Heart left ventricle (tissue), 16 donors: ENCODE measurements around the gene SIMC1. TPM values are rescaled to one million over a fixed set of nuclear protein-coding genes. Genes with fewer than 3 reads are reported as not detected.

Experiments used
- ATAC-seq, 4 donors: fragments of 200-7000 bp; cut with Tn5 transposase; one replicate each; pipeline ENCODE4 v1.9.1; 2020 to 2022; ENCODE audit warnings: moderate library complexity in 4 of 4, mild to moderate bottlenecking in 3 of 4, moderate number of reproducible peaks in 1 of 4
- DNase-seq, 5 donors: peaks; one replicate each; pipeline ENCODE4 v3.0.0-alpha.2; 2020
- H3K27ac ChIP-seq, 12 donors: fragments of 200-600 bp; sonication (generic) in 4 of 12; one replicate each; pipeline versions ENCODE4 v1.5.0 to v1.8.0; 2016 to 2022; ENCODE audit warnings: mild to moderate bottlenecking in 2 of 12
- H3K27me3 ChIP-seq, 9 donors: fragments of 200-600 bp; sonication (generic) in 2 of 9; one replicate each; pipeline versions ENCODE4 v1.5.1 to v1.8.0; 2016 to 2022; ENCODE audit warnings: mild to moderate bottlenecking in 3 of 9
- H3K36me3 ChIP-seq, 9 donors: fragments of 200-600 bp; sonication (generic) in 2 of 9; one replicate each; pipeline versions ENCODE4 v1.5.0 to v1.8.0; 2018 to 2022; ENCODE audit warnings: mild to moderate bottlenecking in 2 of 9
- H3K4me1 ChIP-seq, 12 donors: fragments of 200-600 bp; sonication (generic) in 4 of 12; one replicate each; pipeline versions ENCODE4 v1.5.0 to v1.8.0; 2016 to 2022; ENCODE audit warnings: mild to moderate bottlenecking in 3 of 12
- H3K4me3 ChIP-seq, 12 donors: fragments of 200-600 bp; sonication (generic) in 4 of 12; one replicate each; pipeline versions ENCODE4 v1.5.0 to v1.8.0; 2017 to 2022; ENCODE audit warnings: mild to moderate bottlenecking in 9 of 12, moderate library complexity in 4 of 12
- H3K9me3 ChIP-seq, 12 donors: fragments of 200-600 bp; sonication (generic) in 4 of 12; one replicate each; pipeline versions ENCODE4 v1.5.0 to v1.8.0; 2016 to 2022; ENCODE audit warnings: mild to moderate bottlenecking in 1 of 12
- CTCF ChIP-seq, 12 donors: fragments of 200-600 bp; sonication (generic) in 4 of 12; IDR thresholded peaks; one replicate each; pipeline versions ENCODE4 v1.5.0 to v1.8.0; 2018 to 2022; ENCODE audit warnings: antibody characterized with exemption in 12 of 12, mild to moderate bottlenecking in 5 of 12
- POLR2A ChIP-seq, 2 donors: fragments of 450-650 bp; IDR thresholded peaks; one replicate each; pipeline ENCODE4 v1.6.1; 2017; ENCODE audit warnings: antibody characterized with exemption in 2 of 2, mild to moderate bottlenecking in 2 of 2, moderate library complexity in 2 of 2
- WGBS, 4 donors: extraction: QIAGEN DNeasy Blood & Tissue Kit in 2 of 4; methylation state at CpG; one replicate each; pipeline versions ENCODE4 v1.1.5 to v1.1.7; 2013 to 2018; 5-methylcytosine and 5-hydroxymethylcytosine counted together
- intact Hi-C, 10 donors: fragments of 100-400 bp; cut with DNase I; formaldehyde crosslinking; loops; one replicate each; pipeline versions ENCODE4 v1.11.1 to v1.14.2; 2022
- polyA plus RNA-seq, 2 donors: library from polyadenylated mRNA; stranded (reverse); fragments of 200-250 nt; gene quantifications; one replicate each; pipeline ENCODE4 v1.2.3, GENCODE V29; 2013
- total RNA-seq, 9 donors: library from RNA; depleted of rRNA in 2 of 9; stranded (reverse); fragments of >200 nt in 2 of 9; fragmentation: NEBNext Ultra II Directional in 3 of 9; extraction: Animal tissue kit (Norgen Biotek cat#: 25700) in 3 of 9; gene quantifications; one replicate each; pipeline versions ENCODE4 v1.1.0 to v1.2.4, GENCODE V29; 2016 to 2023
- donor health status: ischemic (EF 13 %, LVEDD 7.1; RV severe dilation, severe dysfunction).
- donor health status: healthy with polysubstance abuse.
- donor health status: DM: no; HTN: yes; CAD: no.
- donor health status: DM: no; HTN: no; CAD: no.
- donor health status: ischemic (EF 25% LVEDD 6.9; RV normal size, moderate dysfunction).
- donor health status: ischemic (EF 25% LVEDD 5.7; RV mildly dilated, moderate dysfunction).
- donor health status: healthy.
- donor health status: DM: yes; HTN: yes; CAD: no.
- donor health status: ischemic (EF 35%, LVEDD 5.7; RV mildly dilated, moderate dysfunction).
- donor health status: nonischemic (EF 11% LVEDD 7.7; RV severe dilation, severe dysfunction).
- donor health status: DM: yes; HTN: yes; CAD: no.
- donor health status: PGD.
- donor health status: ischemic (EF 29% LVEDD 5.4; RV normal size, mild dysfunction).
- donor health status: nonischemic (EF 23%, LVEDD 6.1; RV moderate dilation, normal function).

SIMC1 gene
- total and polyA plus RNA-seq, 11 donors = 2.2 to 9.0 (median 4.6) TPM

DNA sequence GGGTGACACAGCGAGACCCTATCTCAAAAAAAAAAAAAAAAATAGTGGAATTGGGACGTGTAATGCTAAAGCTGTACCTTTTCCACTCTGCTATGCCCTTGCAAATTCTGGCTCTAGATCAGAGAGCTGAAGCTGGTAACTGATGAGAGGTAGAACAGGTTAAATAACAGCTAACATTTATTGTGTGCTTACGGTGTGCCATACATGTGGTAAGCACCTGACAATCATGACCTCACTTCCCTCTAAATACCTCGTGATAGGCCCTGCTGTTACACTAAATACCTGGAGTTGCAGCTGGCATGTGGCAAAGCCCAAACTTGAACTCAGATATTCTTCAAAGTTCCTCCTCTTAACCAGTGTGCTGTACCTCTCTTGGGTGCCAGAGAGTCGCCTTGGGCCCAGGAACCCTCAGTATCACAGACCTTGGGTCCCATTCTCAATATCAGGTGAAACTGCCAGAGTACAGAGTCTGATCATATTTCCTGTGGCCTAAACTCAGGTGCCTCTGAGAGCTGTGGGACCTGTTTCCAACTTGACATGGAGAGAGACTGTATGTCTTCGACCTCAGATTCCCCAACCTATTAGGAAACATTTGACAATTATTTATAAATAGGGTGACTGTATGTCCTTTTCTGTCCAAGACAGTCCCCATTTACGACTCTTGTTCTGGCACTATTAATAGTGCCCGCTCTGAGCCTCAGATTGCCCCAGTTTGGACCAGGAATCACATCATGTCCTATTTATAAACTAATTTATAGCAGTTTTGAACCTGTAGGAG, 131.9 kb downstream of the SIMC1 start:
- DNase-seq (no peak), ATAC-seq (peak; percentile 17 to 65 (median 36))
- Histone ChIP-seq H3K9me3 (no peaks in the 10 kb centered on the region), H3K27me3 (no peaks in the 10 kb centered on the region), H3K27ac (peak overlapping the region in 11 of 12 donors; percentile 10 to 83 (median 60)), H3K4me1 (peaks cover 0 to 44% (median 25%) of the 10 kb centered on the region in 12 donors), H3K36me3 (peaks cover 0 to 48% (median 23%) of the 10 kb centered on the region in 9 donors), H3K4me3 (no peak overlapping the region)
- TF ChIP-seq POLR2A (IDR thresholded peaks at IDR 0.05) (no peak), CTCF (IDR thresholded peaks at IDR 0.05) (no peak)
- intact Hi-C loops = loop anchor here in 3 of 10 donors (5.0 to 10.0 kb wide), 3 partner anchors 47 to 275 kb away; partner anchors contain the start of genes CLTB (in 1 of the 3), RNF44 (in 1 of the 3) and TSPAN17 (in 1 of the 3)
- WGBS, 4 donors = 61 to 69% (median 66%) methylated on average over 8 of the region's 8 CpGs

DNA sequence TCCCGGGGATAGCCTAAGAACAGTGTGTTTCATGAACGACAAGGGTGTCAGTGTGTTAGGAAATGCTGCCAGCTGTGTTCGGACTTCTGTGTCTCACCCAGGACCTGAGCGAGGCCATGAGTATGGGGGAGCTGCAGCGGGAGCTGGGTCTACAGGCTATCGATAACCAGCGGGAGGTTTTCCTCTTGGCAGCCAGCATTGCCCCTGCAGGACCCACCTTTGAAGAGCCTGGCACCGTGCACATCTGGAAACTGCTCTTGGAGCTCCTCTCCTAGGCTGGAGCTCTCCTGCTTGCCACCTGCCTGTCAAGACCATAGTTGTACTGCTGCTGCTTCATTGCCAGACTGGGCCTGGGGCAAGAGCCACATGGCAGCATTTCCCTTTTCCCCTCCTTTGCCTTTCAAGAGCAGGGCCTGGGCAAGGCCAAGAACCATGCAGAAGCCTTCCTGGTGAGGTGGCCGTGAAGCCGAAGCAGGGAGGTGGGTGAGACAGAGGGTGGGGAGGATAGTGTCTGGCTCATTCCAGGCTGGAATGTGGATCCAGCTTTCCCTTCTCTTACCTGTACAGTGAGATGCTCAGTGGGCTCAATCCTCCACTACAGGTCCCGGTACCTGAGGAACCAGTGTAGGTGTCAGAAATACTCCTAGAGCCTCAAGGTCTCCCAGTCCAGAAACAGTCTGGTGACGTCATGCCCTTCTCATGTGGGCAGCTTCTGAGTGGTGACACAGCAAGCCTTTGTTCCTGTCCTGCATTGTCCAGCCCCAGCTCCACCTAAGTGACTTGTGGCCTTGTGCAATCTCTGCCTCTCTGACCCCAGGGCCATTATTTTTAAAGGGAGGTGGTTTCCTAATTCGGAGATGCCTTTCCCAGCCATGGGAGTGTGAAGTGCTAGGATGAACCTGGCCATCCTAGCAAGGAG, 133.7 kb downstream of the SIMC1 start:
- Histone ChIP-seq H3K4me3 (no peak overlapping the region), H3K4me1 (peaks cover 0 to 36% (median 20%) of the 10 kb centered on the region in 12 donors), H3K27me3 (no peaks in the 10 kb centered on the region), H3K27ac (peak overlapping the region; percentile 19 to 83 (median 57)), H3K9me3 (no peaks in the 10 kb centered on the region), H3K36me3 (peaks cover 0 to 52% (median 27%) of the 10 kb centered on the region in 9 donors)
- no peak for DNase-seq
- TF ChIP-seq POLR2A (IDR thresholded peaks at IDR 0.05) = no peak
- TF ChIP-seq CTCF (IDR thresholded peaks at IDR 0.05) = no peak
- intact Hi-C loops = no loop called here
- ATAC-seq = peak; percentile 16 to 52 (median 50)
- WGBS, 4 donors = 87 to 92% (median 89%) methylated on average over 13 of the region's 13 CpGs

DNA sequence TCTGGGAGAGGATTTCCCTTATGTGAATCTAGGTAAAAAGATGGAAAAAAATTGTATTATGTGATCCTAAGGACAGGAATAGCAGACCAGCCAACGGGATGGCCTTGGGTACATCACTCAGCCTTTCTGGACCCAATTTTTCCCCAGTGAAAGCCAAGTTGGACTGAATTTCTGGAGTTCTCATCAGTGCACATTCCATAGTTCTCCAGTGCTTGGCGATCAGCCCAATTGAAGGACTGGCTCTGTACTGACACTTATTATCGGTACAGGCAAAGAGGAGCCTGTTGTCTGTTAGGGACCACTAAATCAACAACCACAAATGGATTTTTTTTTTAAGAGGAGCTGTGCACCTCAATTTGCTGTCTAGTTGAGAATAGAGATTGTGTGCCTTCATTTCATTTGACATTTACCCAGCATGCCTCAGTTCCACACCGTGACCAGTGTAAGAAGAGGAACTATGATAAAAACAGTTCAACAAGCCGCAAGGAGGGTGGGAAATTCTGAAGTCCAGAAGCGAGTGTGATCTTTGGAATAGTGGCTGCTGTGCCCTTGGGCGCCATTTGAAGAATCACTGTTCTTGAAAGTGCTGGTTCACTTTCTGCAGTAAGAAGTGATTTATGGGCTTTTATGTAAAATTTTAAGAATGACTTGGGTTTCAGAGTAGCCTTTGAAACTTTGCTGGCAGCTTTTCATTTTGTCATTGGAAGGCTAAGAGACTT, 135.0 kb downstream of the SIMC1 start:
- H3K4me1 ChIP-seq = peaks cover 0 to 36% (median 20%) of the 10 kb centered on the region in 12 donors
- intact Hi-C loops = no loop called here
- WGBS, 4 donors = 33 to 39% (median 35%) methylated on average over 7 of the region's 7 CpGs
- H3K27me3 ChIP-seq = no peaks in the 10 kb centered on the region
- H3K27ac ChIP-seq = peak overlapping the region; percentile 19 to 83 (median 57)
- ATAC-seq (peak in 3 of 4 donors; percentile 36 to 54 (median 40)), DNase-seq (peak in 3 of 5 donors; percentile 41 to 52 (median 47))
- H3K9me3 ChIP-seq = no peaks in the 10 kb centered on the region
- peaks cover 0 to 42% (median 22%) of the 10 kb centered on the region in 9 donors for H3K36me3 ChIP-seq
- H3K4me3 ChIP-seq = no peak overlapping the region
- TF ChIP-seq POLR2A (IDR thresholded peaks at IDR 0.05) (no peak), CTCF (IDR thresholded peaks at IDR 0.05) (no peak)
